Measurements from ENCODE around the gene POM121L2. TPM values are rescaled to one million over a fixed set of nuclear protein-coding genes. Genes with fewer than 3 reads are reported as not detected.

POM121L2 gene
- total and polyA plus RNA-seq, 2 donors (not counting 3 experiments of a cell fraction or from before 2014, with no cell fraction given) = not detected

- Histone ChIP-seq H3K9ac (replicated peaks; ENCODE audit: extremely low read depth, insufficient read depth, low read length) (no peak overlapping the region), H3K4me3 (replicated peaks in 1 of 3; ENCODE audit: insufficient read depth in 1 of 3, low read depth in 1 of 3, low read length in 3 of 3) (no peak overlapping the region), H3K9me3 (replicated peaks; ENCODE audit: control insufficient read depth, insufficient read depth, low read length) (no peaks in the 10 kb centered on the region), H4K20me1 (replicated peaks; ENCODE audit: control insufficient read depth, extremely low read depth, insufficient read depth, low read length) (no peaks in the 10 kb centered on the region), H3K4me1 (ENCODE audit: control insufficient read depth, extremely low read depth, insufficient read depth, low read length) (no peaks in the 10 kb centered on the region), H3K27me3 (ENCODE audit: control insufficient read depth in 2 of 2, insufficient read depth in 2 of 2, low read length in 2 of 2) (no peaks in the 10 kb centered on the region), H3K9me1 (replicated peaks; ENCODE audit: control insufficient read depth, extremely low read depth, insufficient read depth, low read length) (no peaks in the 10 kb centered on the region), H3K27ac (ENCODE audit: insufficient read depth, low read depth, low read length) (no peak overlapping the region), H3K36me3 (ENCODE audit: control insufficient read depth in 2 of 2, extremely low read depth in 1 of 2, insufficient read depth in 2 of 2, low read length in 2 of 2) (no peaks in the 10 kb centered on the region), H2AFZ (ENCODE audit: low read depth, low read length) (no peak overlapping the region), H3K4me2 (ENCODE audit: insufficient read depth, low read length) (no peak overlapping the region), H3K79me2 (ENCODE audit: control insufficient read depth, insufficient read depth, low read length) (no peaks in the 10 kb centered on the region)
- no TSS peak for BruUV-seq (replicated peaks)
- ChIA-PET POLR2A (no interaction called here), CTCF (no interaction called here)
- FAIRE-seq (no peak), DNase-seq (ENCODE audit: low read depth, low spot score) (no peak)
- TF ChIP-seq POLR2A (IDR thresholded peaks at IDR 0.05; ENCODE audit: low read depth, low read length) = no peak
- TF ChIP-seq EZH2 (IDR thresholded peaks at IDR 0.05; ENCODE audit: borderline replicate concordance, low read depth, low read length, severe bottlenecking) = no peak
- TF ChIP-seq FOS (IDR thresholded peaks at IDR 0.05; ENCODE audit: borderline replicate concordance, insufficient read depth, low read length) = no peak
- TF ChIP-seq JUN (IDR thresholded peaks at IDR 0.05; ENCODE audit: borderline replicate concordance, insufficient read depth, insufficient read length, low read depth) = no peak
- TF ChIP-seq GATA2 (IDR thresholded peaks at IDR 0.05; ENCODE audit: insufficient read depth, insufficient read length, low read depth, low read length) = no peak
- TF ChIP-seq MAX (IDR thresholded peaks at IDR 0.05; ENCODE audit: insufficient read depth, insufficient read length) = no peak
- no peak for TF ChIP-seq POLR2AphosphoS5 (IDR thresholded peaks at IDR 0.05; ENCODE audit: insufficient read depth, low read depth, low read length)
- no peak for TF ChIP-seq MYC (IDR thresholded peaks at IDR 0.05; ENCODE audit: low read depth, low read length)
- TF ChIP-seq CTCF (IDR thresholded peaks at IDR 0.05; ENCODE audit: extremely low read depth in 1 of 2, insufficient read depth in 1 of 2, low read depth in 1 of 2, low read length in 2 of 2) = no peak
- dilution Hi-C loops (cut with MboI; ENCODE audit: extremely low pct_ligation_motif_present, low sequenced_read_pairs) (no loop called here), intact Hi-C loops (cut with micrococcal nuclease) (no loop called here)
Observed at GRCh38 chr6:27359231-27359630, 47.2 kb upstream of the POM121L2 start.
